ENCODE results near the gene IER5.

Gene IER5

GRCh38 chr1:181086091-181086490, 2.4 kb upstream of the IER5 start:
- no peak overlapping the region for H3K4me3 ChIP-seq (ENCODE audit: low read length)
- DNase-seq (ENCODE audit: low read depth) = no peak
- no peak for TF ChIP-seq CTCF (conservative IDR thresholded peaks at IDR 0.05; ENCODE audit: low read depth, low read length)

- no peak for TF ChIP-seq CTCF (conservative IDR thresholded peaks at IDR 0.05; ENCODE audit: low read depth, low read length)
- no peak overlapping the region for H3K4me3 ChIP-seq (ENCODE audit: low read length)
- DNase-seq (ENCODE audit: low read depth) = no peak
Observed at GRCh38 chr1:181086926-181087325, 1.6 kb upstream of the IER5 start.

- no peak for TF ChIP-seq CTCF (conservative IDR thresholded peaks at IDR 0.05; ENCODE audit: low read depth, low read length)
- no peak for DNase-seq (ENCODE audit: low read depth)
- no peak overlapping the region for H3K4me3 ChIP-seq (ENCODE audit: low read length)
Observed at GRCh38 chr1:181087400-181087901, 1.0 kb upstream of the IER5 start.

- TF ChIP-seq CTCF (conservative IDR thresholded peaks at IDR 0.05; ENCODE audit: low read depth, low read length) = no peak
- peak overlapping the region; percentile 73 for H3K4me3 ChIP-seq (ENCODE audit: low read length)
- no peak for DNase-seq (ENCODE audit: low read depth)
Observed at GRCh38 chr1:181089017-181089675, 646 bp downstream of the IER5 start.

- H3K4me3 ChIP-seq (ENCODE audit: low read length) = peak overlapping the region; percentile 73
- no peak for DNase-seq (ENCODE audit: low read depth)
- no peak for TF ChIP-seq CTCF (conservative IDR thresholded peaks at IDR 0.05; ENCODE audit: low read depth, low read length)
Observed at GRCh38 chr1:181089676-181090544, 1.4 kb downstream of the IER5 start.

GRCh38 chr1:181090641-181091126, 2.2 kb downstream of the IER5 start:
- peak overlapping the region; percentile 73 for H3K4me3 ChIP-seq (ENCODE audit: low read length)
- no peak for DNase-seq (ENCODE audit: low read depth)

More at GRCh38 chr1:181090641-181091126, 2.2 kb downstream of the IER5 start:
- TF ChIP-seq CTCF (conservative IDR thresholded peaks at IDR 0.05; ENCODE audit: low read depth, low read length) = no peak
